Stimulated activated CD4-positive, alpha-beta T cell treated with anti-CD3 and anti-CD28 coated beads, Interleukin-12 subunit alpha, Interleukin-12 subunit beta, amount 100 ng/mL, for 24 hours (primary cell): ENCODE data around the gene KRTAP1-5.
"Not testable (repeated sequence)": the region's sequence is repeated elsewhere in the genome, so short reads cannot be mapped to it uniquely, and the experiment has no call there.

Experiments
- DNase-seq, 2 experiments: peaks; one replicate each; pipeline ENCODE4 v3.0.0-alpha.2; 2020; ENCODE audit warnings: low read depth in 2 of 2

The KRTAP1-5 gene

DNA sequence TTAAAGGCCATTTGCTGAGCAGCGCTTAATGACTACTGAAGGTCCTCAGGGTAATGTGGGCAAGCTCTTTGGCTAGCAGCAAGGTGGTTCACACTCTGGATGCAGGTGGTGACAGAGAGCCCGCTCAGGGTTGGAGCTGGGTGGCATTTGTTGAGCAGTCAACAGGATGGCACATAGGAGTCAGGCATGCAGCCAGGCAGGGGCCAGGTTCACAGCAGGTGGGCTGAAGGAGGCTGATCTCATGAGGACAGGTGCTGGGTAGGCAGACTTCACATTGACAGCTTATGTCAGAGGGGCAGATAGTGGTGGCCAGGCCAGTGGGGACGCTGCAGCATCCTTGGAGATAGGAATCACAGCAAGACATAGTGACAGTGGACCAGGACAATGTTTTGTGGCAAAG, 22.6 kb downstream of the KRTAP1-5 start:
- no peak for DNase-seq

DNA sequence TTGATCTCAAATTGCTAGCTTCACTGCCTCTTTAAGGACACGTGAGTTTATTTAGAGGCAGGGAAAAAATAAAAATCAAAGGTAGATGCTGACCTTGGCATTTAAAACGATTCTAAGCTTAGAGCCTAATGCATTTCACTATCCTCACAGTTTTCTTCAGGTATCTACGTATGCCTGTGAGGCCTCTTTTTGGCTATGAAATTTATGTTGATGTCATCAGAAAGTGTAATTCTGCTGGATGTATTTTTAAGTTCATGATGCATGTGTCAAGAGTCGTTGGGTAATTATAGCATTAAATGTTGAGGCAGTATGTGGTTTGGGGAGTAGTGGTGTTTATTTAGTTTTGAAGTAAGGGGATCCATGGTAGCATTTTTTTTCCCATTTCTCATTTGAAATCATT, 23.1 kb downstream of the KRTAP1-5 start:
- DNase-seq, result no peak

DNA sequence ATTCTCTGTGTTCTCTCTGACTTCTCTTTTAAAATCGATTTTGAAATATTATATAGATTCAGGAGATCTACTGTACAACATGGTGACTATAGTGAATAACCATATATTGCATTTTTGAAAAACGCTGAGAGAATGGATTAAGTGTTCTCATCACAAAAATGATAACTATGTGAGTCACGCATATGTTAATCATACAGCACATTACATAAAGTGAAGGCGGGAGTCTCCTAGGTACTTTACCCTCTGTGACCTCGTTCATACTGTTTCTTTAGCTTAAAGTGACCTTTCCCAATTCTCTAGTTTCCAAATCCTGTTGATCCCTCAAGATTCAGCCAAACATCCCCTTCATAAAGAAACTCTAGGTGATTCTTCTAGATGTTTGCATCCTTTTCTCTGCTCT, 24.2 kb downstream of the KRTAP1-5 start:
- no peak for DNase-seq

DNA sequence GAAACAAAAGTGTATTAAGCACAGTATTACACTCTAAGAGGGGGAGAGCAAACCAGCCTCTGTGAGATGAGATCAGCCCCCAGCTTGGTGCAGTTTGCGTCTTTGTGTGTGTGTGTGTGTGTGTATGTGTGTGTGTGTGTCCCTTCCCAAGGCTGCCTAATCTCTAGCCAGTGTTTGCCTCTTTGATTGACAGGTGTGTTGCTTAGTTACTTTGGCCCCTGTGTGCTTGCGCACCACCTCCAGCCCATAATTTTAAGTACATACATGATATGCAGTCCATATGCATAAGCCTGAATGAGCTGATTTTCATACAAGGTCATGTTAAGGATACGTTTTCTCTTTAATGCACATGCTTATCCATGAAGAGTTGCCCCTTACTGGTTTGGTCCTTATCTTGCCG, 25.2 kb downstream of the KRTAP1-5 start:
- no peak for DNase-seq

DNA sequence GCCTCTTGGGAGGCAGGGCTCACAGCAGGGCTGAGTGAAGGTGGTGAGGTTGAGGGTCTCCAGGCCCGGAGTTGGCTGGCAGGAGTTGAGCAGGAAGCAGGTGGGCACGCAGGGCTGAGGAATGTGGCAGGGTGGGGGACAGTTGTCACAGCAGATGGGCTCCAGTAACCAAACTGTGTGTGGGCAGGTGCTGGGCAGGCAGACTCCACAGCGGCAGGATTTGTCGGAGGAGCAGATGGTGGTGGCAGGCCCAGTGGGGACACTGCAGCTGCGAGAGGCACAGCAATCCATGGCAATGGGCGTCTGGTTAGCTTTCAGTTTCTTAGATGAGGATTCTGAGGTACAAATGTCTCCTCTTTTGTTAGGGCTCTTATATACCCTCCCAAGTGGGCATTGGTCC, 27.4 kb downstream of the KRTAP1-5 start, which contains the start of gene KRTAP3-2:
Gene KRTAP3-2 (minus strand): TSS at position 344 of the 400 bp plus-strand sequence. CDS start 53 bp downstream, at position 291.
- DNase-seq, result not testable (repeated sequence)

DNA sequence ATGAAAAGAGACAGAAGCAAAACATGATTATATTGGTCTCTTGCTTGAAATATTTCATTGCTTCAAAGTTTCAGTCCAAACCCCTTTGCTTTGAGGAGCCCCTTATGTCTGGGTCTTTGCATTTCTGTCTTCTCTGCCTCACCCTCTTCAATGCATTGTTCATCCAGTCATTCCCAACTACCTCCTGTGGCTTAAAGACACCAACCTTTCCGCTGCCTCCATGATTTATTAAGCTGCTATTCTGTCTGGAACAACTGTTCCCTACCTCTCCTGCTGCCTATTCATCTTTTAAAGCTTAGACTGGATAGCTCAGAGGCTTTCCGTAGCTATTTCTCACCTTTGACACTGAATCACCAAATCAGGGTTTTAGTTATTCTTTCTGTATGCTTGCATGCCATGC, 29.6 kb downstream of the KRTAP1-5 start:
- DNase-seq, result no peak

DNA sequence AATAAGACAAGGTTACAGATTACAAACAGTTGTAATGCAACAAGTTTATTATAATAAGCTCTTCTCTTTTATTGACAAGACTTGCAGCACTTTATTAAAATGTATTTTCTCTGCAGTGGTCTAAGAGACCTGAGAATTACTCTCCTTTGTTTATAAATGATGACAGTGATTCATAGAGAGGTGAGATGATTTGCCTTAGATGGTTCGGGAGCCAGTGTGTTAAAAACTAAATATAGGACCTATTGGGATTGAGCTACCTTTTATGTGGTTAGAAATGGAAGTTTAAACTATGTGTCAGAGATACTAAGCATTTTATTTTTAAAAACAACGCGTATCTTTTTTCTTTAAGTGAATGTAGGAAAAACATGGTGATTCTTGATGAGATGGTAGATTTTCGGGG, 30.2 kb downstream of the KRTAP1-5 start:
- DNase-seq, result no peak

DNA sequence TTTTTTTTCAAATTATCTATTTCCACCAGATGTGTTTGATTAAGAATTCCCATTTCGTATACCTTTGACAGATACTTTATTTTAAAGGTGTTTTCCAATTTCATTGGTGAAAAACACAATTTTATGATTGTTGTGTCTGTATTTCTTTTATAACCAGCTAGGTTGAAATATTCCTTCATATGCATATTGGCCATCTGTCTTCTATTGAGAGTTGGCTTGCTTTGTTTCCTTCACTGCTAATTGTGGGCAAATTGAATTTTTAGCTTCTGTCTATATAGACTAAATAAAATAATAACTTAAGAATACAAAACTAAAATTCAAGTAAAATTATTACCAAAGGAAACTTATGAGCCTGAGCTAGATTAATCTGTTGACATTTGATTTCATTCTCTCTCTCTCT, 31.9 kb downstream of the KRTAP1-5 start:
- no peak for DNase-seq

DNA sequence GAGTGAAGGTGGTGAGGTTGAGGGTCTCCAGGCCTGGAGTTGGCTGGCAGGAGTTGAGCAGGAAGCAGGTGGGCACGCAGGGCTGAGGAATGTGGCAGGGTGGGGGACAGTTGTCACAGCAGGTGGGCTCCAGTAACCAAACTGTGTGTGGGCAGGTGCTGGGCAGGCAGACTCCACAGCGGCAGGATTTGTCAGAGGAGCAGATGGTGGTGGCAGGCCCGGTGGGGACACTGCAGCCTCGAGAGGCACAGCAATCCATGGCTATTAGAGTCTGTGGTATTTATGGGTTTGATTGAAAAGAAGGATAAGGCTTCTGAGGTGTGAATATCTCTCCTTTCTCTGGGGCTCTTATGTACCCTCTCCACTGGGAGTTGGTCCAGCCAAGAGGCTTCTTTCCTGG, 33.2 kb downstream of the KRTAP1-5 start, which contains the start of gene KRTAP3-3:
Gene KRTAP3-3 (minus strand): TSS at position 326 of the 400 bp plus-strand sequence. CDS start 67 bp downstream, at position 259.
- no peak for DNase-seq

DNA sequence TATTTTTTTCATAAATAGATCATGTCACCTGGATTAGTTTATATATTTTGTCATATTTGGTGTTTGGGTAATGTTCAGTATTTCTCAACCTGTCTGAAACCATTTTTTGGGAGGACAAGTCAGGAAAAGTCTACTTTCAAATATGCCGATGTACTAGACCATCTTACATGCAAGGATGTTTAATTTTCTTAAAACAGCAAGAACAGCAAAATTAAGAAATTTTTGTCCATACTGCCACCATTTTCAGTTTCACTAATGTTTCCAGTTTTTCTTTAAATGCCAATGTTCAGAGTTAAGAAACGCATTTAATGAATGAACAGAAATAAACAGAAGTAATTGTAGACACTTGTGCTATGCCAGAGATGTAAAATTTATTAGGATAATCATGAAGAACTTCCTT, 33.9 kb downstream of the KRTAP1-5 start:
- no peak for DNase-seq

DNA sequence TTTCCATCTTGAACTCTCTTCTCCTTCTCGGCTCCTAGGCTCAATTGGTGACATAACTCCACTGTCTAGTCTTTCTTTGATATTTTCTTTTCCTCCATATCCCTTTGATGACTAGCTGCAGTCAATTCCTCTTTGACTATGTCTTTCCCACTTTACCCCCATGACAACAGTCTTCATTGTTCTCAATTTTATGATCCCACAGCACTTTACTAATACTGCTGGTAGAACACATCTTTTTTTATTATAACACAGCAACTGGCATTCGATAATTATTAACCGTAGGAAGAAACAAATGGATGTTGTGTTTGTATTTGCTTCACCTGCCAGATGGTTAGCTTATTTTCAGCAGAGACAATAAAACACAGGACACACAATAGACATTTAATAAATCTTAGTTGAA, 34.3 kb downstream of the KRTAP1-5 start:
- DNase-seq, result no peak

DNA sequence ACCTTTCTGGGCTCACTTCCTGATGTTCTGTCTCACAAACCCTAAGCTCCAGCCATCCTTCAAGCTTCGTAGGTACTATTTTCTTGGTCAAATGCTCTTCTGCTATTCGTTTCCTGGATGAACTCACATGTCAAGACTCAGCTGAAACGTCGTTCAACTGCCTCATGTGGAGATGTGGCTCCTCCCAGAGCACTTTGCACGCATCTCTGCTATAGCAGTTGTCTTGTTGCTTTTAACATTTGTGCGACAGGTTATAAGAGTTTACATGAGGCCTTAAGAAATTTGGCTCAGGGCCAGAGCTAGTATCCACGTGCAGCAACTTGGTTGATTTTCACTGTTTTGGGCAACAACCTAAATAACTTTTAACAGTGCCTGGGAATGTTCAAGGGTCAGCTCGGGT, 40.1 kb downstream of the KRTAP1-5 start:
- DNase-seq, result no peak

DNA sequence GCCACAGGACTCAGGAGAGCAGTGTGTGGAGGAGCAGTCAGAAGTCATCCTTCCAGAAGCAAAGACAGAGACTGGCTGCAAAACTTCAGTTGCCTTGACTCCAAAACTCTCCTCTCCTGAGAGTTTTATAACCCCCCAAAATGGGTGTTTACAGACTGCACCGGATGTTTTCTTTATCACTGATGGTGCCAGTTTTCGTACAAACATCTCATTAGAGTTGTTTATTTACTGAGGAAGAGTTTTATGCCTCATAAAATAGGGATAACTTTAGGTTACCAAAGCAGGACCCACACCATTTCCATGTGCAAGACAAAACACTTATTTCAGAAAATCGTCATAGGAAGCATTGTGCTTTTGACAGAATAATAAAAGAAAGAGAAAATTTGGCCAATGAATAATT, 42.8 kb downstream of the KRTAP1-5 start, which contains the start of gene KRT40:
Gene KRT40 (minus strand): TSS at position 101 of the 400 bp plus-strand sequence. CDS start 53 bp downstream, at position 48.
- DNase-seq, result no peak

DNA sequence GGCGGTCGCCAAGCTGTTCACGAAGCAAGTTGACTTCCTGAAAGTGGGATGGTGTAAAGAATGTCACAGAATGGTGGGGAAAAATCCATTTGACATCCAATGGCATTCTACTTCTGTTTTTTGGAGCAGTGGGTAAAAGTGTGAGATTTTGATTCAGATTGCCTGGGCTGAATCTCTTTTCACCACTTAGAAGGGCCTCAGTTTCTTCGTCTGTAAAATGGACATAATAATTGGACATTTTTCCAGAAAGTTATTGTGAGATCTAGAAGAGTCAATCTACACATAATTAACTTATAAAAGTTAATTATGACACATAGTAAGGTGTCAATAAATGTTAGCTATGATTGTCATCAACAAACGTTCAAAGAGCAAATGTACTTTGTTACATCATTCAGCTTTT, 45.9 kb downstream of the KRTAP1-5 start:
- DNase-seq, result no peak

DNA sequence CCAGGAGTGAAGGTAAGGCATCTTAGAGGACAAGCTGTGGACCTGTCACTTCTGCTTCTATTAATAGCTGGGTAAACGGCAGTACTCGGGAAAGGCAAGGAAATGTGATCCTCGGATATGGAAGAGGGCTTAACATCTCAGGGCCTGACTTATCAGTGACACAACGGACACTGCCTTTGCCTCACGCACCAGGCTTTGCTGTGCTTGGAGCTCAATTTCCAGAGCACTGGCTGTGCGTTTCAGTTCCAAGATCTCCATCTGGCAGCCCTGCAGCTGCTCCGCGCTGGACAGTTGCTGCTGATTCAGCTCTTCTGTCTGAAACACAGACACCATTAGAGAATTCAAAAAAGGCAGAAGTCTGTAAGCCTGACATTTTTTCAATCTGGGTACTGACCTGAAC, 46.4 kb downstream of the KRTAP1-5 start:
- no peak for DNase-seq

DNA sequence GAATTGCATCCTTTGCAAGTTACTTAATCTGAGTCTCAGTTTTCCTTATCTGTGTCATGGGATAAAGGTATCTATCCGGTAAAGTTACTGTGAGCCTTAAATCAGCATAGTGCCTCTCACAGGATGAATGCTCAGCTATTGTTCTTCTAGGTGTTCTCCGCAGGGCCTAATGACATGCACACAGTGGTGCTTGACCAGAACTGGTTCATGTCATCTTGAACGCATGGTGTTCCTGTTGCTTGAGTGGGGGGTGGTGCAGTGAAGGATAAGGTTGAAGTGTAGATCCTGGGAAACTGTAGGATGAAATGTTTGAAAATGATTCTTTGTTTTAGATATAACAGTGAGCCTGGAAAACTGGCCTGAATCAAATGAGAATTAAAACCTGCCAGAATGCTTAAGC, 46.9 kb downstream of the KRTAP1-5 start:
- DNase-seq, result no peak

DNA sequence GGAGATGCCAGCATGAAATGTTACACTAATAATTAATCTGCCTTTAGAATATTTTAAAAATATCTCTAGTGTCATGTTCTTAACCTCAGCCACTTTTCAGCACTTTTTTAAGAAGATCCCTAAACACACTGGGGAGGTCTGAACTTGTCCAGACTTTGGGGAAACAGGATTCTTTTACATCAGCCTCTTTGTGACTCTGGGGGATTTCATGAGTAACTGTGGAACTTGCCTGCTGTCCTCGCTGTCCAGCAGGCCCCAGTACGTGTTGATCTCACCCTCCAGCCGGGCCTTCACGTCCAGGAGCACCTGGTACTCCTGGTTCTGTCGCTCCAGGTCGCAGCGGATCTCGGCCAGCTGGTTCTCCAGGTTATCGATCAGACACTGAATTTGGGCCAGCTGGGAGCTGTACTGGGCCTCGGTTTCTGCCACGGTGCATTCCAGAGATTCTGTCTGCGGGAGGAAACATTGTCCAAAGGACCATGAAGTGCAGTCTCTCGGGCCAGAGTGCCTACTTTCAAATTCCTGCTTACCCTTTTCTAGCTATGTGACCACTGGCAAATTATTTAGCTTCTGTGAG, 48.3 kb downstream of the KRTAP1-5 start:
- DNase-seq, result no peak
